Osteoblast (primary cell): Measurements from ENCODE around the gene FHIT. TPM values are rescaled to one million over a fixed set of nuclear protein-coding genes. Genes with fewer than 3 reads are reported as not detected.
A peak's percentile ranks its signal among the peaks of the same experiment; 100 is the strongest.

ENCODE experiments used
- DNase-seq: peaks from one replicate; pipeline ENCODE4 v3.0.0; 2011; ENCODE audit warnings: low spot score, mixed read lengths; ENCODE audit not compliant: insufficient read length; ENCODE audit errors: missing footprints
- H2AFZ ChIP-seq: 2 replicates; pipeline ENCODE4 v1.6.0; 2011; ENCODE audit warnings: mild to moderate bottlenecking, low read length
- H3K27ac ChIP-seq: 2 replicates; pipeline ENCODE4 v1.5.1; 2011; ENCODE audit warnings: mild to moderate bottlenecking, low read depth, low read length, moderate library complexity
- H3K27me3 ChIP-seq: 2 replicates; pipeline ENCODE4 v1.6.0; 2012; ENCODE audit warnings: mild to moderate bottlenecking, control low read depth, inconsistent platforms, low read length, moderate library complexity; ENCODE audit not compliant: insufficient read depth
- H3K36me3 ChIP-seq: 2 replicates; pipeline ENCODE4 v1.5.1; 2011; ENCODE audit warnings: mild to moderate bottlenecking, low read length, control low read depth, moderate library complexity; ENCODE audit not compliant: insufficient read depth
- H3K4me1 ChIP-seq: 2 replicates; pipeline ENCODE4 v1.5.1; 2011; ENCODE audit warnings: mild to moderate bottlenecking, low read length, control low read depth, moderate library complexity; ENCODE audit not compliant: insufficient read depth
- H3K4me2 ChIP-seq: 2 replicates; pipeline ENCODE4 v1.6.0; 2011; ENCODE audit warnings: mild to moderate bottlenecking, low read length; ENCODE audit not compliant: insufficient read depth
- H3K4me3 ChIP-seq: fragments of 200-600 bp; sonication (generic); 3 replicates; pipeline ENCODE4 v1.5.1; 2012; ENCODE audit warnings: mild to moderate bottlenecking, low read length, inconsistent platforms; ENCODE audit not compliant: insufficient read depth
- H3K79me2 ChIP-seq: 2 replicates; pipeline ENCODE4 v1.6.0; 2012; ENCODE audit warnings: mild to moderate bottlenecking, low read length, control low read depth, inconsistent platforms; ENCODE audit not compliant: insufficient read depth
- H3K9me3 ChIP-seq: 2 replicates; pipeline ENCODE4 v1.5.1; 2011; ENCODE audit warnings: low read depth, low read length, control low read depth
- H4K20me1 ChIP-seq: 2 replicates; pipeline ENCODE4 v1.6.0; 2012; ENCODE audit warnings: mild to moderate bottlenecking, low read length, control low read depth; ENCODE audit not compliant: insufficient read depth
- CTCF ChIP-seq: IDR thresholded peaks from 2 replicates; pipeline ENCODE4 v1.5.1; 2011; ENCODE audit warnings: mild to moderate bottlenecking, low read depth, low read length, moderate library complexity; ENCODE audit errors: extremely low read depth
- total RNA-seq: library from RNA; depleted of rRNA; stranded (reverse); fragments of >200 nt; gene quantifications from 2 replicates; pipeline ENCODE4 v1.2.3, GENCODE V29; 2012

FHIT gene
- total RNA-seq, 1 donor, result 3.3 TPM

DNA sequence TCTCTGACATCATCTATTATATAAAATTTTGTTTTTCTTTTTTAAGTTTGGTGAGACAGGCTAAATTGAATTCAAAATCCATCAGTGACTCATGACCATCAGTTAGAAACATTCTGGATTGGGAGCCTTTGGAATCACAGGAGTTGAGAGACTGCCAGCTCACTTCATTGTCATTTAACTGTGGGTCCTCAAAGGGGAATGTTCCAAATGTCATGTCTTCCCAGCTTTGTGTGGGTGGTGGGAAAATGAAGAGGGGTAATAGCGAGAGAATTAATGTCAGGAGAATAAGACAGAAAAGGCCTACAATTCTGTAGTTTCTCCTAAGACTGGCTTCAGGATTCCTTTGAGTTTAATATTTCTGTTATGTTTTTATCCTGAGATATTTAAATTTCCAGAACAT is 1051.9 kb downstream of the FHIT start:
- Histone ChIP-seq H3K79me2 (no peaks in the 10 kb centered on the region), H3K36me3 (no peaks in the 10 kb centered on the region), H4K20me1 (no peaks in the 10 kb centered on the region), H3K4me3 (no peak overlapping the region), H3K4me2 (no peak overlapping the region), H3K27ac (no peak overlapping the region), H3K27me3 (no peaks in the 10 kb centered on the region), H2AFZ (no peak overlapping the region), H3K4me1 (no peaks in the 10 kb centered on the region), H3K9me3 (no peaks in the 10 kb centered on the region)
- DNase-seq, result no peak
- no peak for TF ChIP-seq CTCF

DNA sequence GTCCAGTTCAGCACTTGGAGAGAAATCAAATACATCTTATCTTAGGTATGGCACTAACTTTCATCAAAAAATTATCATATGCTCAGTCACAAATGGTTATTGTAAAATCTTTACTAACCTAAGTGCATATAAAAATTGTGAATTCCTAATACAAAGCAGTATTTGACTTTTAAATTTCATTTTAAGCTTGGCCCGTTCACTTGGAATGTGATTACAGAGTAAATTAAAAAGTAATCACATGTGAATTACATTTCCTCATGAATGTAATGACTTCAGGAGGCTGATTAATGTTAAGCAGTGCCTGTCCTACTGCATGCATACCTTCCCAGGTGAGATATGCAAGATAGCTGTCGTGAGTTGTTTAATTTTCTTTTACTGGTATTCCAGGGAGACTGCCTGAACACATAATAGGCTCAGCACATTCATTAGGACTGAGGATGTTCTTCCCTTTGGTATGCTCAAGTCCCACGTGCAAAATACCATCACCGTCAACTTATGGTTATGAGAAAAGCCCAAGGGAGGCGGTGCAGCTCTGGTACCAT is 1053.0 kb downstream of the FHIT start:
- Histone ChIP-seq H3K27ac (no peak overlapping the region), H4K20me1 (no peaks in the 10 kb centered on the region), H3K9me3 (no peaks in the 10 kb centered on the region), H2AFZ (no peak overlapping the region), H3K27me3 (no peaks in the 10 kb centered on the region), H3K4me2 (no peak overlapping the region), H3K79me2 (no peaks in the 10 kb centered on the region), H3K4me3 (no peak overlapping the region), H3K36me3 (no peaks in the 10 kb centered on the region), H3K4me1 (no peaks in the 10 kb centered on the region)
- DNase-seq, result no peak
- TF ChIP-seq CTCF, result no peak

GRCh38 chr3:60192297-60193114 is 1058.7 kb downstream of the FHIT start:
- H3K4me3 ChIP-seq, result no peak overlapping the region
- no peaks in the 10 kb centered on the region for H3K36me3 ChIP-seq
- peak; percentile 3 for DNase-seq
- H3K4me2 ChIP-seq, result no peak overlapping the region
- no peaks in the 10 kb centered on the region for H3K9me3 ChIP-seq
- H3K27me3 ChIP-seq, result no peaks in the 10 kb centered on the region
- no peak overlapping the region for H3K27ac ChIP-seq
- TF ChIP-seq CTCF, result no peak
- no peaks in the 10 kb centered on the region for H3K4me1 ChIP-seq
- H3K79me2 ChIP-seq, result no peaks in the 10 kb centered on the region
- H2AFZ ChIP-seq, result no peak overlapping the region
- H4K20me1 ChIP-seq, result no peaks in the 10 kb centered on the region

- Histone ChIP-seq H3K36me3 (no peaks in the 10 kb centered on the region), H3K27ac (no peak overlapping the region), H3K27me3 (no peaks in the 10 kb centered on the region), H3K79me2 (no peaks in the 10 kb centered on the region), H4K20me1 (no peaks in the 10 kb centered on the region), H3K4me1 (no peaks in the 10 kb centered on the region), H2AFZ (no peak overlapping the region), H3K9me3 (no peaks in the 10 kb centered on the region), H3K4me3 (no peak overlapping the region), H3K4me2 (no peak overlapping the region)
- DNase-seq, result no peak
- no peak for TF ChIP-seq CTCF
These were observed 1061.2 kb downstream of the FHIT start for GRCh38 chr3:60190073-60190472.
